GM06990 (cell line): ENCODE results near the gene CKLF.

Experiments
- DNase-seq: peaks from one replicate; pipeline ENCODE4 v3.0.0-alpha.2; 2011; ENCODE audit not compliant: insufficient read length; ENCODE audit errors: extremely low read depth
- H3K27me3 ChIP-seq: replicated peaks from 2 replicates; pipeline ENCODE4 v1.6.0; 2011; ENCODE audit warnings: low read length; ENCODE audit not compliant: control insufficient read depth, insufficient read depth
- H3K36me3 ChIP-seq: 2 replicates; pipeline ENCODE4 v1.5.1; 2011; ENCODE audit warnings: low read length; ENCODE audit not compliant: control insufficient read depth, insufficient read depth
- H3K4me3 ChIP-seq: replicated peaks from 2 replicates; pipeline ENCODE4 v1.5.1; 2011; ENCODE audit warnings: low read depth, mild to moderate bottlenecking, control low read depth, low read length
- CTCF ChIP-seq: IDR thresholded peaks from 2 replicates; pipeline ENCODE4 v1.5.1; 2011; ENCODE audit warnings: low read length, control low read depth, mild to moderate bottlenecking, inconsistent platforms; ENCODE audit not compliant: insufficient read depth, poor library complexity, severe bottlenecking

Gene CKLF

GRCh38 chr16:66547101-66547989 is 5.0 kb upstream of the CKLF start:
- TF ChIP-seq CTCF = no peak
- H3K36me3 ChIP-seq = no peaks in the 10 kb centered on the region
- no peak overlapping the region for H3K4me3 ChIP-seq
- H3K27me3 ChIP-seq = no peaks in the 10 kb centered on the region
- no peak for DNase-seq

GRCh38 chr16:66548068-66548467 is 4.3 kb upstream of the CKLF start:
- H3K4me3 ChIP-seq = no peak overlapping the region
- DNase-seq = no peak
- H3K36me3 ChIP-seq = no peaks in the 10 kb centered on the region
- TF ChIP-seq CTCF = no peak
- no peaks in the 10 kb centered on the region for H3K27me3 ChIP-seq

- H3K27me3 ChIP-seq = no peaks in the 10 kb centered on the region
- DNase-seq = no peak
- TF ChIP-seq CTCF = no peak
- H3K4me3 ChIP-seq = no peak overlapping the region
- H3K36me3 ChIP-seq = no peaks in the 10 kb centered on the region
These were observed 3.5 kb upstream of the CKLF start for GRCh38 chr16:66548868-66549267.

- Histone ChIP-seq H3K27me3 (no peaks in the 10 kb centered on the region), H3K4me3 (peak within 1 kb of the TSS; percentile 58), H3K36me3 (no peaks in the 10 kb centered on the region)
- peak; percentile 73 for DNase-seq
- peak; percentile 40 for TF ChIP-seq CTCF
These were observed 2.9 kb upstream of the CKLF start, which contains the start of gene TK2 for GRCh38 chr16:66549284-66550131. Gene TK2, minus strand, starts transcription at chr16:66550122. Its CDS starts 61 bp downstream, at chr16:66550061.

GRCh38 chr16:66551348-66551759 is 1.0 kb upstream of the CKLF start:
- H3K36me3 ChIP-seq = no peaks in the 10 kb centered on the region
- peak; percentile 30 for TF ChIP-seq CTCF
- H3K4me3 ChIP-seq = no peak overlapping the region
- DNase-seq = peak; percentile 45
- no peaks in the 10 kb centered on the region for H3K27me3 ChIP-seq
